ENCODE measurements around the gene CROCC2. TPM values are rescaled to one million over a fixed set of nuclear protein-coding genes. Genes with fewer than 3 reads are reported as not detected.

The CROCC2 gene
- polyA plus RNA-seq, 1 experiment, result not detected

- no peak overlapping the region for H3K27ac ChIP-seq (ENCODE audit: low read depth, low read length)
- no peak overlapping the region for H3K4me3 ChIP-seq (ENCODE audit: low read depth, low read length)
- H3K27me3 ChIP-seq (ENCODE audit: control insufficient read depth, insufficient read depth, low read length), result no peaks in the 10 kb centered on the region
- ChIA-PET POLR2A (no interaction called here), CTCF (no interaction called here)
- TF ChIP-seq CTCF (IDR thresholded peaks at IDR 0.05; ENCODE audit: low read depth, low read length), result no peak
- DNase-seq (ENCODE audit: low read depth, low spot score), result no peak
- H3K9me3 ChIP-seq (ENCODE audit: control insufficient read depth, insufficient read depth, low read length), result no peaks in the 10 kb centered on the region; the same call in 1 of the 2 replicates
Observed at GRCh38 chr2:240996161-240996833, 90.2 kb downstream of the CROCC2 start.

GRCh38 chr2:240996834-240997140 is 90.7 kb downstream of the CROCC2 start:
- H3K9me3 ChIP-seq (ENCODE audit: control insufficient read depth, insufficient read depth, low read length), result no peaks in the 10 kb centered on the region; the same call in 1 of the 2 replicates
- TF ChIP-seq CTCF (IDR thresholded peaks at IDR 0.05; ENCODE audit: low read depth, low read length), result no peak
- H3K27me3 ChIP-seq (ENCODE audit: control insufficient read depth, insufficient read depth, low read length), result no peaks in the 10 kb centered on the region
- CTCF ChIA-PET, result no interaction called here
- no peak overlapping the region for H3K4me3 ChIP-seq (ENCODE audit: low read depth, low read length)
- H3K27ac ChIP-seq (ENCODE audit: low read depth, low read length), result no peak overlapping the region
- POLR2A ChIA-PET, result no interaction called here
- DNase-seq (ENCODE audit: low read depth, low spot score), result no peak

- H3K4me3 ChIP-seq (ENCODE audit: low read depth, low read length), result no peak overlapping the region
- no peak overlapping the region for H3K27ac ChIP-seq (ENCODE audit: low read depth, low read length)
- DNase-seq (ENCODE audit: low read depth, low spot score), result no peak
- no peak for TF ChIP-seq CTCF (IDR thresholded peaks at IDR 0.05; ENCODE audit: low read depth, low read length)
- H3K27me3 ChIP-seq (ENCODE audit: control insufficient read depth, insufficient read depth, low read length), result no peaks in the 10 kb centered on the region
- H3K9me3 ChIP-seq (ENCODE audit: control insufficient read depth, insufficient read depth, low read length), result peaks cover 1% of the 10 kb centered on the region; the same call in 1 of the 2 replicates
- ChIA-PET CTCF (no interaction called here), POLR2A (no interaction called here)
Observed at GRCh38 chr2:240997141-240997855, 91.2 kb downstream of the CROCC2 start.

- TF ChIP-seq CTCF (IDR thresholded peaks at IDR 0.05; ENCODE audit: low read depth, low read length), result no peak
- CTCF ChIA-PET, result interaction anchor here (0.7 to 0.8 kb wide), 2 partner anchors 15 to 84 kb away, joined by 3 to 4 read pairs; no protein-coding TSS in a partner anchor
Observed at GRCh38 chr2:240997856-240998705, 91.9 kb downstream of the CROCC2 start, which contains the start of gene SNED1. SNED1 (plus strand) TSS chr2:240998618; CDS start chr2:240998838, 220 bp downstream.

More at GRCh38 chr2:240997856-240998705, 91.9 kb downstream of the CROCC2 start, which contains the start of gene SNED1:
- Histone ChIP-seq H3K4me3 (ENCODE audit: low read depth, low read length) (peak within 1 kb of the TSS; percentile 64), H3K27me3 (ENCODE audit: control insufficient read depth, insufficient read depth, low read length) (no peaks in the 10 kb centered on the region), H3K9me3 (ENCODE audit: control insufficient read depth, insufficient read depth, low read length) (peaks cover 4% of the 10 kb centered on the region), H3K27ac (ENCODE audit: low read depth, low read length) (no peak within 1 kb of the TSS)
- POLR2A ChIA-PET, result interaction anchor here (1.4 kb wide), 1 partner anchor 82 kb away, joined by 4 read pairs; no protein-coding TSS in a partner anchor
- DNase-seq (ENCODE audit: low read depth, low spot score), result no peak

Measured in AG04450 (cell line).